A673 (cell line): ENCODE measurements around the gene ABCB9. TPM values are rescaled to one million over a fixed set of nuclear protein-coding genes. Genes with fewer than 3 reads are reported as not detected.

Source experiments
- BruUV-seq: library from RNA; stranded (reverse); fragments of 400-500 nt; replicated peaks from 2 replicates; lab custom pipeline; 2021; lab: Mats Ljungman, UMichigan
- CTCF ChIA-PET: fragments of 300-600 bp; sonication (Branson Sonifier 250); formaldehyde crosslinking; loops from one replicate; lab custom pipeline; 2022; ENCODE audit warnings: antibody characterized with exemption; lab: Charles Lee
- POLR2A ChIA-PET: fragments of 300-600 bp; sonication (Branson Sonifier 250); formaldehyde crosslinking; loops from one replicate; lab custom pipeline; 2022; ENCODE audit warnings: antibody characterized with exemption; ENCODE audit not compliant: low non-redundant PET; lab: Charles Lee
- DNase-seq: peaks from one replicate; pipeline ENCODE4 v3.0.0-alpha.2; 2015; ENCODE audit warnings: low spot score
- H3K27ac ChIP-seq: fragments of 200-600 bp; sonication (generic); 2 replicates; pipeline ENCODE4 v1.5.1; 2016; ENCODE audit warnings: mixed run types, low read depth, mild to moderate bottlenecking, mixed read lengths, antibody characterized with exemption, low read length; ENCODE audit not compliant: poor library complexity, severe bottlenecking
- H3K27me3 ChIP-seq: fragments of 200-600 bp; sonication (generic); replicated peaks from 2 replicates; pipeline ENCODE4 v1.6.1; 2017; ENCODE audit warnings: mixed run types, low read depth, mild to moderate bottlenecking, mixed read lengths, antibody characterized with exemption, low read length; ENCODE audit not compliant: insufficient read depth, poor library complexity
- H3K36me3 ChIP-seq: fragments of 200-600 bp; sonication (generic); 2 replicates; pipeline ENCODE4 v1.6.1; 2016; ENCODE audit warnings: mixed run types, mild to moderate bottlenecking, mixed read lengths, antibody characterized with exemption, low read length; ENCODE audit not compliant: insufficient read depth, poor library complexity, severe bottlenecking
- H3K4me1 ChIP-seq: fragments of 200-600 bp; sonication (generic); 2 replicates; pipeline ENCODE4 v1.6.1; 2017; ENCODE audit warnings: mixed run types, mild to moderate bottlenecking, mixed read lengths, antibody characterized with exemption, low read length; ENCODE audit not compliant: insufficient read depth, poor library complexity, severe bottlenecking
- H3K4me3 ChIP-seq: fragments of 200-600 bp; sonication (generic); 2 replicates; pipeline ENCODE4 v1.5.1; 2016; ENCODE audit warnings: low read depth, mixed run types, mild to moderate bottlenecking, mixed read lengths, low read length; ENCODE audit not compliant: poor library complexity, severe bottlenecking
- H3K9me3 ChIP-seq: fragments of 200-600 bp; sonication (generic); 2 replicates; pipeline ENCODE4 v1.6.1; 2016; ENCODE audit warnings: mixed run types, low read depth, mild to moderate bottlenecking, mixed read lengths, antibody characterized with exemption, low read length; ENCODE audit not compliant: poor library complexity, severe bottlenecking
- EZH2 ChIP-seq: fragments of 200-600 bp; sonication (generic); IDR thresholded peaks from 2 replicates; pipeline ENCODE4 v1.6.1; 2017; ENCODE audit warnings: borderline replicate concordance, low read depth, mild to moderate bottlenecking, mixed read lengths, antibody characterized with exemption, low read length; ENCODE audit not compliant: poor library complexity, severe bottlenecking
- intact Hi-C: fragments of 100-400 bp; cut with micrococcal nuclease; formaldehyde crosslinking; loops from one replicate; pipeline ENCODE4 v1.10.0; 2022; ENCODE audit not compliant: unreplicated experiment
- total RNA-seq: library from RNA; stranded (reverse); gene quantifications from 2 replicates; pipeline ENCODE4 v1.2.3, GENCODE V29; 2021
- TF ChIP-seq, protein P1 (sequence below): fragments of 300-800, 200-600 bp; sonication (generic); conservative IDR thresholded peaks from 2 replicates; pipeline ENCODE4 v1.5.1; 2017; ENCODE audit warnings: low read depth, mild to moderate bottlenecking, antibody characterized with exemption, low read length, moderate library complexity, mixed read lengths

Gene ABCB9
- total RNA-seq, 1 experiment from 2014 or later = 8.9 TPM

DNA sequence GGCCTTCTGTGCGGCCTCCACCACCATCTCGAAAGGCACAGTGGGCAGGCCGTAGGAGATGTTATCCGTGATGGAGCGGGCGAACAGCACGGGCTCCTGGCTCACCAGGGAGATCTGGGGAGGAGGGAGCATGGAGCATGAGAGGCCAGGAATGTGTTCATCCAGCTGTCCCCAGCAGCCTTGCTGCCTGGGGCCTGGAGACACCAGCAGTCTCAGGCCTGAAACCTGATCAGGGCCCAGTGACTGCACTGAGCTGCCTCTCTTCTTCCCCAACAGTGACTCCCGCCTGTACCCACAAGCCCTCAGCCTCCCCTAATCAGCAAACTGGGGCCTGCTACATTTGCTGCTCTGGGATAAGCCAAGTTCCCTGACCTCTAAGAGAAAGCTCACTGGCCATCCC, 30.9 kb downstream of the ABCB9 start:
- DNase-seq = no peak
- intact Hi-C loops = no loop called here
- Histone ChIP-seq H3K4me1 (no peaks in the 10 kb centered on the region), H3K27ac (no peak overlapping the region), H3K9me3 (no peaks in the 10 kb centered on the region), H3K27me3 (no peaks in the 10 kb centered on the region), H3K36me3 (no peaks in the 10 kb centered on the region), H3K4me3 (no peak overlapping the region)
- ChIA-PET CTCF (no interaction called here), POLR2A (no interaction called here)
- BruUV-seq = no TSS peak
- TF ChIP-seq, protein P1, sequence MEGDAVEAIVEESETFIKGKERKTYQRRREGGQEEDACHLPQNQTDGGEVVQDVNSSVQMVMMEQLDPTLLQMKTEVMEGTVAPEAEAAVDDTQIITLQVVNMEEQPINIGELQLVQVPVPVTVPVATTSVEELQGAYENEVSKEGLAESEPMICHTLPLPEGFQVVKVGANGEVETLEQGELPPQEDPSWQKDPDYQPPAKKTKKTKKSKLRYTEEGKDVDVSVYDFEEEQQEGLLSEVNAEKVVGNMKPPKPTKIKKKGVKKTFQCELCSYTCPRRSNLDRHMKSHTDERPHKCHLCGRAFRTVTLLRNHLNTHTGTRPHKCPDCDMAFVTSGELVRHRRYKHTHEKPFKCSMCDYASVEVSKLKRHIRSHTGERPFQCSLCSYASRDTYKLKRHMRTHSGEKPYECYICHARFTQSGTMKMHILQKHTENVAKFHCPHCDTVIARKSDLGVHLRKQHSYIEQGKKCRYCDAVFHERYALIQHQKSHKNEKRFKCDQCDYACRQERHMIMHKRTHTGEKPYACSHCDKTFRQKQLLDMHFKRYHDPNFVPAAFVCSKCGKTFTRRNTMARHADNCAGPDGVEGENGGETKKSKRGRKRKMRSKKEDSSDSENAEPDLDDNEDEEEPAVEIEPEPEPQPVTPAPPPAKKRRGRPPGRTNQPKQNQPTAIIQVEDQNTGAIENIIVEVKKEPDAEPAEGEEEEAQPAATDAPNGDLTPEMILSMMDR = no peak
- TF ChIP-seq EZH2 = no peak

DNA sequence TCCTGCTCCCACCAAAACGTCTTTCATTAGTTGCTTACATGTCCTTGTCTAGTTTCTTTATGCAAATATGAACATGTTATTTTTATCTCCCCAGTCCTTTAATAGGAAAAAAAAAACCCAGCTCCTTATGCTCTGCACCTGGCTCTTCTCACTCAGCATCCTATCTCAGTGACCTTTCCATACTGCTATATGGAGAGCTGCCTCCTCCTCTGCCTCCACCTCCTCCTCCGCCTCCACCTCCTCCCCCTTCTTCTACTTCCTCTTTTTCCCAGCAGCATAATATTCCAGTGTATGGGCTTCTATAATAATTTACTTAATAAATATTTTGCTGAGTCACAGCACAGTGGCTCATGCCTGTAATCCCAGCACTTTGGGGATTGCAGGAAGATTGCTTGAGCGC, 31.5 kb downstream of the ABCB9 start:
- ChIA-PET POLR2A (no interaction called here), CTCF (no interaction called here)
- Histone ChIP-seq H3K27ac (no peak overlapping the region), H3K4me1 (no peaks in the 10 kb centered on the region), H3K36me3 (no peaks in the 10 kb centered on the region), H3K4me3 (no peak overlapping the region), H3K27me3 (no peaks in the 10 kb centered on the region), H3K9me3 (no peaks in the 10 kb centered on the region)
- no TSS peak for BruUV-seq
- no peak for DNase-seq
- no peak for TF ChIP-seq EZH2
- TF ChIP-seq, protein P1 = no peak
- intact Hi-C loops = no loop called here

DNA sequence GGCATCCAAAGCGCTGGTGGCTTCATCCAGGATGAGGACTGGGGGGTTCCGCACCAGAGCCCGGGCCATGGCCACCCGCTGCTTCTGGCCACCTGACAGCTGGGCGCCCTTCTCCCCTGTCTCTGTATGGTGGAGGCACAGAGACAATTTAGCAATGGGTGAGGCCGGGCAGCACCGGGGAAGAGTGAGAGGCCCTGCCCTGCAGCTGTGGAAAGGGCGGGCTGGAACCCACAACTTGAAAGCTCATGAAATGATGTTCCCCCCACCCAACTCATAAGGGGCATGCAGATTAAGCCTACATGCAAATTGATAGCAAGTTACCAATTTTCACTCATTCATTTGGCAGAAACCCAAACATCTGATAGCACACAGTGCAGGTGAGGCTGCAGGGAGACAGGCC, 34.1 kb downstream of the ABCB9 start:
- Histone ChIP-seq H3K4me3 (no peak overlapping the region), H3K4me1 (peaks cover 17% of the 10 kb centered on the region), H3K27me3 (no peaks in the 10 kb centered on the region), H3K9me3 (no peaks in the 10 kb centered on the region), H3K27ac (no peak overlapping the region), H3K36me3 (no peaks in the 10 kb centered on the region)
- CTCF ChIA-PET = no interaction called here
- intact Hi-C loops = no loop called here
- BruUV-seq = no TSS peak
- no peak for DNase-seq
- POLR2A ChIA-PET = no interaction called here
- TF ChIP-seq, protein P1 = no peak
- no peak for TF ChIP-seq EZH2
